ENCODE results near the gene PSTK. TPM values are rescaled to one million over a fixed set of nuclear protein-coding genes. Genes with fewer than 3 reads are reported as not detected.

The PSTK gene
- total RNA-seq (2014; rRNA removed; shearing (Covaris generic); ENCODE audit: low replicate concordance): 3.4 and 3.9 TPM in 2 replicates

- peak; percentile 91 for DNase-seq (ENCODE audit: low read depth)
- in situ Hi-C loops (cut with HindIII; ENCODE audit: low pct_unique_long_range_greater_than_20kb, low sequenced_read_pairs): no loop called here
Observed at GRCh38 chr10:122980209-122981065, at the start of gene PSTK. Gene PSTK (plus strand): TSS chr10:122980401. CDS start chr10:122980480, 79 bp downstream.

- in situ Hi-C loops (cut with HindIII; ENCODE audit: low pct_unique_long_range_greater_than_20kb, low sequenced_read_pairs): no loop called here
- DNase-seq (ENCODE audit: low read depth): peak; percentile 12
Observed at GRCh38 chr10:122931088-122931906, 48.9 kb upstream of the PSTK start.

- in situ Hi-C loops (cut with HindIII; ENCODE audit: low pct_unique_long_range_greater_than_20kb, low sequenced_read_pairs): no loop called here
- no peak for DNase-seq (ENCODE audit: low read depth)
Observed at GRCh38 chr10:122939133-122939855, 40.9 kb upstream of the PSTK start.

GRCh38 chr10:122939856-122940543 is 40.2 kb upstream of the PSTK start:
- no peak for DNase-seq (ENCODE audit: low read depth)
- in situ Hi-C loops (cut with HindIII; ENCODE audit: low pct_unique_long_range_greater_than_20kb, low sequenced_read_pairs): no loop called here

GRCh38 chr10:122949296-122949695 is 30.9 kb upstream of the PSTK start:
- DNase-seq (ENCODE audit: low read depth): no peak
- in situ Hi-C loops (cut with HindIII; ENCODE audit: low pct_unique_long_range_greater_than_20kb, low sequenced_read_pairs): no loop called here

- in situ Hi-C loops (cut with HindIII; ENCODE audit: low pct_unique_long_range_greater_than_20kb, low sequenced_read_pairs): no loop called here
- peak; percentile 97 for DNase-seq (ENCODE audit: low read depth)
Observed at GRCh38 chr10:122953902-122954730, 26.1 kb upstream of the PSTK start, which contains the start of gene C10orf88. Gene C10orf88 (minus strand): TSS chr10:122954227. CDS start chr10:122954178, 49 bp downstream.

GRCh38 chr10:122954731-122955050 is 25.5 kb upstream of the PSTK start:
- in situ Hi-C loops (cut with HindIII; ENCODE audit: low pct_unique_long_range_greater_than_20kb, low sequenced_read_pairs): no loop called here
- no peak for DNase-seq (ENCODE audit: low read depth)

GRCh38 chr10:122955892-122956291 is 24.3 kb upstream of the PSTK start:
- in situ Hi-C loops (cut with HindIII; ENCODE audit: low pct_unique_long_range_greater_than_20kb, low sequenced_read_pairs): no loop called here
- no peak for DNase-seq (ENCODE audit: low read depth)

- no peak for DNase-seq (ENCODE audit: low read depth)
- in situ Hi-C loops (cut with HindIII; ENCODE audit: low pct_unique_long_range_greater_than_20kb, low sequenced_read_pairs): no loop called here
Observed at GRCh38 chr10:122957474-122957873, 22.7 kb upstream of the PSTK start.

GRCh38 chr10:122962405-122962804 is 17.8 kb upstream of the PSTK start:
- in situ Hi-C loops (cut with HindIII; ENCODE audit: low pct_unique_long_range_greater_than_20kb, low sequenced_read_pairs): no loop called here
- DNase-seq (ENCODE audit: low read depth): no peak

GRCh38 chr10:122966879-122967278 is 13.3 kb upstream of the PSTK start:
- in situ Hi-C loops (cut with HindIII; ENCODE audit: low pct_unique_long_range_greater_than_20kb, low sequenced_read_pairs): no loop called here
- DNase-seq (ENCODE audit: low read depth): no peak

GRCh38 chr10:122968698-122969097 is 11.5 kb upstream of the PSTK start:
- DNase-seq (ENCODE audit: low read depth): no peak
- in situ Hi-C loops (cut with HindIII; ENCODE audit: low pct_unique_long_range_greater_than_20kb, low sequenced_read_pairs): no loop called here

- in situ Hi-C loops (cut with HindIII; ENCODE audit: low pct_unique_long_range_greater_than_20kb, low sequenced_read_pairs): no loop called here
- no peak for DNase-seq (ENCODE audit: low read depth)
Observed at GRCh38 chr10:122974023-122974422, 6.2 kb upstream of the PSTK start.

GRCh38 chr10:122974543-122975064 is 5.6 kb upstream of the PSTK start:
- in situ Hi-C loops (cut with HindIII; ENCODE audit: low pct_unique_long_range_greater_than_20kb, low sequenced_read_pairs): no loop called here
- no peak for DNase-seq (ENCODE audit: low read depth)

- DNase-seq (ENCODE audit: low read depth): peak; percentile 31
- in situ Hi-C loops (cut with HindIII; ENCODE audit: low pct_unique_long_range_greater_than_20kb, low sequenced_read_pairs): no loop called here
Observed at GRCh38 chr10:122981066-122981464, 864 bp downstream of the PSTK start.

- in situ Hi-C loops (cut with HindIII; ENCODE audit: low pct_unique_long_range_greater_than_20kb, low sequenced_read_pairs): no loop called here
- no peak for DNase-seq (ENCODE audit: low read depth)
Observed at GRCh38 chr10:122983898-122984297, 3.7 kb downstream of the PSTK start.

GRCh38 chr10:122984708-122985107 is 4.5 kb downstream of the PSTK start:
- in situ Hi-C loops (cut with HindIII; ENCODE audit: low pct_unique_long_range_greater_than_20kb, low sequenced_read_pairs): no loop called here
- DNase-seq (ENCODE audit: low read depth): no peak
